Prostate gland (tissue), 2 donors: ENCODE measurements around the gene LRRC32. TPM values are rescaled to one million over a fixed set of nuclear protein-coding genes. Genes with fewer than 3 reads are reported as not detected.

ENCODE experiments used
- DNase-seq: peaks from one replicate; pipeline ENCODE4 v3.0.0-alpha.2; 2019; ENCODE audit warnings: low spot score
- H3K27ac ChIP-seq, 2 donors: fragments of 200-600 bp; sonication (generic); 2 replicates each; pipeline ENCODE4 v1.5.1; 2017 to 2019
- H3K27me3 ChIP-seq: fragments of 200-600 bp; sonication (generic); replicated peaks from 2 replicates; pipeline ENCODE4 v1.5.1; 2019; ENCODE audit not compliant: insufficient read depth
- H3K36me3 ChIP-seq, 2 donors: fragments of 200-600 bp; sonication (generic); 1 replicate in 1 of 2; 2 replicates in 1 of 2; pipeline versions ENCODE4 v1.5.1 to v1.8.1; 2017 to 2019
- H3K4me1 ChIP-seq: fragments of 200-600 bp; sonication (generic); replicated peaks from 2 replicates; pipeline ENCODE4 v1.5.1; 2019
- H3K4me3 ChIP-seq, 2 donors: fragments of 200-600 bp; sonication (generic); 2 replicates each; pipeline ENCODE4 v1.5.1; 2017 to 2019
- H3K9me3 ChIP-seq: fragments of 200-600 bp; sonication (generic); 2 replicates; pipeline ENCODE4 v1.5.1; 2017
- CTCF ChIP-seq, 4 experiments: fragments of 200-600 bp in 2 of 4; fragments of 450-650 bp in 2 of 4; sonication (generic) in 2 of 4; IDR thresholded peaks; 1 replicate in 3 of 4; 2 replicates in 1 of 4; pipeline ENCODE4 v1.5.1; 2016 to 2019; ENCODE audit warnings: antibody characterized with exemption in 4 of 4, mild to moderate bottlenecking in 2 of 4, moderate library complexity in 2 of 4
- POLR2A ChIP-seq: fragments of 450-650 bp; IDR thresholded peaks from one replicate; pipeline ENCODE4 v1.6.1; 2016; ENCODE audit warnings: antibody characterized with exemption, mild to moderate bottlenecking
- POLR2AphosphoS5 ChIP-seq: sonication (generic); formaldehyde crosslinking; IDR thresholded peaks from one replicate; pipeline ENCODE4 v1.6.1; 2017; ENCODE audit warnings: antibody characterized with exemption
- WGBS: methylation state at CpG from one replicate; pipeline ENCODE4 v1.1.5; 2018; 5-methylcytosine and 5-hydroxymethylcytosine counted together
- intact Hi-C: fragments of 100-400 bp; cut with DNase I; formaldehyde crosslinking; loops from one replicate; pipeline ENCODE4 v1.14.2; 2022
- total RNA-seq, 2 donors: library from RNA; depleted of rRNA; stranded (reverse); fragments of >200 nt; gene quantifications; one replicate each; pipeline ENCODE4 v1.1.0, GENCODE V29; 2016

The LRRC32 gene
- total RNA-seq, 2 donors from 2014 or later, result 16.2 to 37.3 TPM

DNA sequence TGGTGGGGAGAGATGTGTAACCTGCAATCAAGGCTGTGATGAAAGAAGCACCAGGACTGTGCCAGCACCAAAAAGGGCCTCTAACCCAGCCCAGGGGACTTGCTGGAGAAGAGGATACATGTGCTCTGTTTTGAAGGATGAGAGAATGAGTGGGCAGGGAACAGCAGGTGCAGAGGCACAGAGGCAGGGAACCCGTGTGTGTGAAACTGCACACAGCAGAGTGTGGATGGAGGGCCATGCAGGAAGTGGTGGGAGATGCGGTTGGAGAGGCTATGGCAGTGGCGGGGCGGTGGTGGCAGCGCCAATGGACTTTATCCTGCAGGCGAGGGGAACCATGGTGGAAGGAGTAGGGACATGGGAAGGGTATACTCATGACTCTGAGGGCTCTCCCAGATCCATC lies 25.2 kb upstream of the LRRC32 start:
- Histone ChIP-seq H3K27ac (no peak overlapping the region), H3K9me3 (no peaks in the 10 kb centered on the region), H3K36me3 (no peaks in the 10 kb centered on the region), H3K4me1 (no peaks in the 10 kb centered on the region), H3K27me3 (no peaks in the 10 kb centered on the region), H3K4me3 (no peak overlapping the region)
- intact Hi-C loops, result no loop called here
- TF ChIP-seq POLR2A (no peak), CTCF (IDR thresholded peaks at IDR 0.05) (no peak), POLR2AphosphoS5 (no peak)
- no peak for DNase-seq
- WGBS, result 91% methylated on average over 6 of the region's 6 CpGs

GRCh38 chr11:76695133-76695532 lies 24.6 kb upstream of the LRRC32 start:
- H3K9me3 ChIP-seq, result no peaks in the 10 kb centered on the region
- DNase-seq, result no peak
- H3K4me1 ChIP-seq, result no peaks in the 10 kb centered on the region
- no peak overlapping the region for H3K4me3 ChIP-seq
- H3K36me3 ChIP-seq, result no peaks in the 10 kb centered on the region
- intact Hi-C loops, result no loop called here
- TF ChIP-seq CTCF (IDR thresholded peaks at IDR 0.05) (no peak), POLR2A (no peak), POLR2AphosphoS5 (no peak)
- 84% methylated on average over 13 of the region's 13 CpGs for WGBS
- no peaks in the 10 kb centered on the region for H3K27me3 ChIP-seq
- H3K27ac ChIP-seq, result no peak overlapping the region

DNA sequence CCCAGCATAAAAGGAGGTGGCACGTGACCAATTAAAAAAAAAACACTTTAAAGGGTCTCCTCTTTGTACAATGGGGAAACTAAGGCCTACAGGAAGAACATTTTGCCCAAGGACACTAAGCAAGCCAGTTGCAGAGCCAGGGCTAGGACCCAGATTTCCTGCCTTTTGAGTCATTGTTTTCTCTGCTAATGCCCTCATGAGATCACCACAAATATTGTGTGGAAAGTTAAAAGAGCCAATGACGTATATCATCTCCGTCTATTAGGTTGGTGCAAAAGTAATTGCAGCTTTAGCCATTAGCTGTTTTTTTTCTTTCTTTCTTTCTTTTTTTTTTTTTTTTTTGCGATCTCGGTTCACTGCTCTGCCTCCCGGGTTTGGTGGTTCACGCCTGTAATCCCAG lies 24.1 kb upstream of the LRRC32 start:
- Histone ChIP-seq H3K27me3 (no peaks in the 10 kb centered on the region), H3K27ac (no peak overlapping the region), H3K4me1 (no peaks in the 10 kb centered on the region), H3K4me3 (no peak overlapping the region), H3K36me3 (no peaks in the 10 kb centered on the region), H3K9me3 (no peaks in the 10 kb centered on the region)
- no peak for DNase-seq
- TF ChIP-seq POLR2AphosphoS5 (no peak), POLR2A (no peak)
- intact Hi-C loops, result no loop called here
- 87% methylated on average over 7 of the region's 7 CpGs for WGBS

GRCh38 chr11:76693806-76694205 lies 23.3 kb upstream of the LRRC32 start:
- intact Hi-C loops, result no loop called here
- Histone ChIP-seq H3K27ac (no peak overlapping the region), H3K36me3 (no peaks in the 10 kb centered on the region), H3K27me3 (no peaks in the 10 kb centered on the region), H3K9me3 (no peaks in the 10 kb centered on the region), H3K4me3 (no peak overlapping the region), H3K4me1 (no peaks in the 10 kb centered on the region)
- no peak for TF ChIP-seq CTCF (IDR thresholded peaks at IDR 0.05)
- TF ChIP-seq POLR2AphosphoS5, result no peak
- TF ChIP-seq POLR2A, result no peak
- DNase-seq, result no peak

DNA sequence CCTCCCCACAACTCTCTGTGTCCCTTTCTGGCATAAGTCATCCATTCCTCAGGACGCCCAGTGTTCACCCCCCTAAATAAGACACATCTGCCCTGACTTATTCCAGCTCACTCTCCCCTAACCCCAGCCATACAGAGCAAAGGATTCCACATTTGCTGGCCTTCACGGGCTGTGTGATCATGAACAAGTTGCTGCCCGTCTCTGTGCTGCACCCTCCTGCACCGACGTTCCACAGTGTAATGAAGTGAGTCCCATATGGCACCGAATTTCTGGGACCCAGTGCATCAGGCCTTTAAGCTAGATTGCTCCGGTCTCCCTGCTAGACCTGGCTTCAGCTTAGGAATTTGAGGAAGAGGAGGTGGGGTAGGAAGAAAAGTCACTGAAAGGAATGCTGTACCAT lies 22.4 kb upstream of the LRRC32 start:
- TF ChIP-seq POLR2AphosphoS5, result no peak
- no peak for TF ChIP-seq CTCF (IDR thresholded peaks at IDR 0.05)
- no peak for TF ChIP-seq POLR2A
- no peak overlapping the region for H3K4me3 ChIP-seq
- no peak for DNase-seq
- WGBS, result 86% methylated on average over 7 of the region's 7 CpGs
- no peaks in the 10 kb centered on the region for H3K9me3 ChIP-seq
- H3K27ac ChIP-seq, result no peak overlapping the region
- intact Hi-C loops, result no loop called here
- H3K27me3 ChIP-seq, result no peaks in the 10 kb centered on the region
- H3K36me3 ChIP-seq, result no peaks in the 10 kb centered on the region
- no peaks in the 10 kb centered on the region for H3K4me1 ChIP-seq
